RWPE2 (cell line): ENCODE measurements around the gene GYS1.
"Not testable (repeated sequence)": the region's sequence is repeated elsewhere in the genome, so short reads cannot be mapped to it uniquely, and the experiment has no call there.

ENCODE experiments used
- ATAC-seq: fragments of 200-7000 bp; cut with Tn5 transposase; 3 replicates; pipeline ENCODE4 v1.9.1; 2021; ENCODE audit warnings: low read depth
- DNase-seq: peaks from one replicate; pipeline ENCODE4 v3.0.0-alpha.2; 2020; ENCODE audit warnings: low spot score
- H3K27ac ChIP-seq: fragments of 450-650 bp; 2 replicates; pipeline ENCODE4 v1.5.1; 2017; ENCODE audit warnings: mild to moderate bottlenecking; ENCODE audit not compliant: poor library complexity, severe bottlenecking
- H3K27me3 ChIP-seq: fragments of 250-450 bp; sonication (Bioruptor Pico); 2 replicates; pipeline ENCODE4 v1.5.1; 2021; ENCODE audit warnings: mild to moderate bottlenecking, moderate library complexity; ENCODE audit not compliant: insufficient read depth, poor library complexity, severe bottlenecking
- H3K36me3 ChIP-seq: fragments of 250-450 bp; sonication (Bioruptor Pico); 2 replicates; pipeline ENCODE4 v1.5.1; 2020; ENCODE audit warnings: low read depth, mild to moderate bottlenecking, moderate library complexity
- H3K4me1 ChIP-seq: fragments of 250-450 bp; sonication (Bioruptor Pico); 2 replicates; pipeline ENCODE4 v1.5.1; 2021; ENCODE audit warnings: mild to moderate bottlenecking, moderate library complexity; ENCODE audit not compliant: insufficient read depth, poor library complexity, severe bottlenecking
- H3K4me3 ChIP-seq: fragments of 250-450 bp; sonication (Bioruptor Pico); 2 replicates; pipeline ENCODE4 v1.5.1; 2021; ENCODE audit warnings: mild to moderate bottlenecking, moderate library complexity; ENCODE audit not compliant: severe bottlenecking
- H3K9me3 ChIP-seq: fragments of 250-450 bp; sonication (Bioruptor Pico); 2 replicates; pipeline ENCODE4 v1.5.1; 2021; ENCODE audit warnings: mild to moderate bottlenecking, moderate library complexity; ENCODE audit not compliant: severe bottlenecking
- CTCF ChIP-seq: fragments of 450-650 bp; IDR thresholded peaks from one replicate; pipeline ENCODE4 v1.5.1; 2017; ENCODE audit warnings: mild to moderate bottlenecking, moderate library complexity; ENCODE audit not compliant: poor library complexity, severe bottlenecking

Gene GYS1

GRCh38 chr19:48993175-48994034 is at the start of gene GYS1, which contains the start of gene RUVBL2:
Gene GYS1 (minus strand): TSS chr19:48993309. CDS start chr19:48993112, 197 bp downstream.
Gene RUVBL2 (plus strand): TSS chr19:48993887. CDS start chr19:48993912, 25 bp downstream.
- ATAC-seq (peak; percentile 87), DNase-seq (peak; percentile 99)
- peak within 1 kb of the TSS; percentile 70 for H3K27ac ChIP-seq
- peak; percentile 98 for TF ChIP-seq CTCF
- H3K4me1 ChIP-seq = peaks cover 7% of the 10 kb centered on the region
- H3K9me3 ChIP-seq = no peaks in the 10 kb centered on the region
- peaks cover 16% of the 10 kb centered on the region for H3K36me3 ChIP-seq
- no peaks in the 10 kb centered on the region for H3K27me3 ChIP-seq
- H3K4me3 ChIP-seq = peak within 1 kb of the TSS; percentile 51

- not testable (repeated sequence) for DNase-seq, H3K4me1 ChIP-seq, H3K4me3 ChIP-seq, H3K36me3 ChIP-seq, ATAC-seq, H3K27me3 ChIP-seq, H3K27ac ChIP-seq, H3K9me3 ChIP-seq
These were observed 49.6 kb upstream of the GYS1 start for GRCh38 chr19:49042666-49043065.

GRCh38 chr19:49042177-49042576 is 49.1 kb upstream of the GYS1 start:
- H3K4me3 ChIP-seq = no peak overlapping the region
- H3K4me1 ChIP-seq = no peaks in the 10 kb centered on the region
- no peak for TF ChIP-seq CTCF
- H3K9me3 ChIP-seq = no peaks in the 10 kb centered on the region
- ATAC-seq (peak; percentile 68), DNase-seq (no peak)
- H3K27ac ChIP-seq = peak overlapping the region; percentile 11
- no peaks in the 10 kb centered on the region for H3K36me3 ChIP-seq
- no peaks in the 10 kb centered on the region for H3K27me3 ChIP-seq

- H3K36me3 ChIP-seq, H3K9me3 ChIP-seq, DNase-seq, H3K4me3 ChIP-seq, H3K27ac ChIP-seq, H3K4me1 ChIP-seq, ATAC-seq, H3K27me3 ChIP-seq: not testable (repeated sequence)
These were observed 46.6 kb upstream of the GYS1 start for GRCh38 chr19:49039736-49040135.

GRCh38 chr19:49038557-49039276 is 45.6 kb upstream of the GYS1 start:
- not testable (repeated sequence) for DNase-seq, H3K36me3 ChIP-seq, H3K9me3 ChIP-seq, H3K4me3 ChIP-seq, H3K27me3 ChIP-seq, H3K4me1 ChIP-seq
- ATAC-seq = peak; percentile 82
- H3K27ac ChIP-seq = peak overlapping the region; percentile 26

GRCh38 chr19:49038111-49038510 is 45.0 kb upstream of the GYS1 start:
- peak overlapping the region; percentile 26 for H3K27ac ChIP-seq
- H3K4me1 ChIP-seq, DNase-seq, H3K36me3 ChIP-seq, H3K27me3 ChIP-seq, ATAC-seq, H3K9me3 ChIP-seq, H3K4me3 ChIP-seq: not testable (repeated sequence)
